ENCODE measurements around the gene PLAC1. TPM values are rescaled to one million over a fixed set of nuclear protein-coding genes. Genes with fewer than 3 reads are reported as not detected.

Gene PLAC1
- total RNA-seq, 1 experiment from 2014 or later = 2.6 TPM

DNA sequence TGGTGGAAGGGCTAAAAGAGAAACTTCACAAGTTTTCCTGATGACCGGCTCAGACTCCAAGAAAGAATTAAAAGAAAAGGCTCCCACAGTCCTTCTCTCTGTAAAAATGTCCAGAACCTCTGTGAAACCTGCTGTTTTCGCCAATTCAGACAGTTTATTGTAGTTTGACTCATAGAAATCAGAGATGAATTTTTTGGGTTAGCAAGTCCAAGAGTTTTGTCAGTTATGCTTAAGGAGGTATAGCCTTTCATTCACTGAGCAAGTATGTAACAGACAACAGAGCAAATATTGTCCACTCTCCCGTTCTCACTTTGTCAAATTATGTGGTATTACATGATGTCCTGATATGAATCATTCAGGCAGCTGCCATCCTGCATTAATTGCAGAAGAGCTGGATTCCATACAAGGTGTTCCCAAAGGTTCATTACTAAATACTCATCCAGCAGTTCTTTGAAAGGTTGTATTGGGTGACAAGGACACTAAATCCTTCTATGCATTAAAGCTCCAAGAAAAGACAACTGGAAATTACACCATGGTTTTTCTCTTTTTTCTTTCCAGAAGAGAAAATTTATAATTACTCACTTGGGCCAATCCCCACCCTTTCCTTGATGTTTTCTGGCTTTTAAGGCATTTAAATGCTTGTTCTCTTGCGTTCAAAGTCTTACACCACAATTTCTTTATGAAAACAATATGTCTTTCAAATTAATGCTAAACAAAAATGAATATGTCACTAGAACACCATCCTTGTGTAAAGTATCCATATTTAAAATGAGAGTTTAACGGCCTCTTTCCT lies 30.0 kb upstream of the PLAC1 start:
- ATAC-seq = peak; percentile 10; the same call in 1 of the 2 replicates
- Histone ChIP-seq H3F3A (ENCODE audit: low read length, unreplicated experiment) (peaks cover 10% of the 10 kb centered on the region), H3K4me2 (ENCODE audit: low read length) (peak overlapping the region; percentile 42), H3K9me3 (ENCODE audit: low read length) (no peaks in the 10 kb centered on the region), H4K20me1 (ENCODE audit: low read length) (no peaks in the 10 kb centered on the region), H3K4me3 (ENCODE audit: low read length) (no peak overlapping the region), H3K36me3 (ENCODE audit: low read depth, low read length) (no peaks in the 10 kb centered on the region), H3K79me2 (ENCODE audit: low read length) (no peaks in the 10 kb centered on the region), H3K4me1 (ENCODE audit: insufficient read depth, low read length) (peaks cover 49% of the 10 kb centered on the region), H2AFZ (ENCODE audit: low read length) (0 out of 2 replicates have a peak overlapping the region, but pooled peaks have one; percentile 4), H3K9me2 (replicated peaks; ENCODE audit: low read length) (no peaks in the 10 kb centered on the region), H3K27me3 (ENCODE audit: low read length) (no peaks in the 10 kb centered on the region), H3K9ac (ENCODE audit: low read length) (peak overlapping the region; percentile 12; the same call in 1 of the 2 replicates), H3K27ac (ENCODE audit: low read length) (peak overlapping the region; percentile 92)
- no TSS peak for BruUV-seq (replicated peaks)
- ChIA-PET CTCF (no interaction called here), POLR2A (ENCODE audit: unreplicated experiment) (interaction anchor here (1.0 kb wide), 1 partner anchor 88 kb away, joined by 11 read pairs; no protein-coding TSS in a partner anchor)
- DNase-seq = peak; percentile 34
- intact Hi-C loops (cut with micrococcal nuclease) = no loop called here
- no peak for TF ChIP-seq EZH2phosphoT487 (IDR thresholded peaks at IDR 0.05; ENCODE audit: borderline replicate concordance, low read length)
- no peak for TF ChIP-seq EZH2 (IDR thresholded peaks at IDR 0.05; ENCODE audit: low read length, unreplicated experiment)
- TF ChIP-seq, protein P1, sequence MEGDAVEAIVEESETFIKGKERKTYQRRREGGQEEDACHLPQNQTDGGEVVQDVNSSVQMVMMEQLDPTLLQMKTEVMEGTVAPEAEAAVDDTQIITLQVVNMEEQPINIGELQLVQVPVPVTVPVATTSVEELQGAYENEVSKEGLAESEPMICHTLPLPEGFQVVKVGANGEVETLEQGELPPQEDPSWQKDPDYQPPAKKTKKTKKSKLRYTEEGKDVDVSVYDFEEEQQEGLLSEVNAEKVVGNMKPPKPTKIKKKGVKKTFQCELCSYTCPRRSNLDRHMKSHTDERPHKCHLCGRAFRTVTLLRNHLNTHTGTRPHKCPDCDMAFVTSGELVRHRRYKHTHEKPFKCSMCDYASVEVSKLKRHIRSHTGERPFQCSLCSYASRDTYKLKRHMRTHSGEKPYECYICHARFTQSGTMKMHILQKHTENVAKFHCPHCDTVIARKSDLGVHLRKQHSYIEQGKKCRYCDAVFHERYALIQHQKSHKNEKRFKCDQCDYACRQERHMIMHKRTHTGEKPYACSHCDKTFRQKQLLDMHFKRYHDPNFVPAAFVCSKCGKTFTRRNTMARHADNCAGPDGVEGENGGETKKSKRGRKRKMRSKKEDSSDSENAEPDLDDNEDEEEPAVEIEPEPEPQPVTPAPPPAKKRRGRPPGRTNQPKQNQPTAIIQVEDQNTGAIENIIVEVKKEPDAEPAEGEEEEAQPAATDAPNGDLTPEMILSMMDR (conservative IDR thresholded peaks at IDR 0.05; ENCODE audit: low read depth, low read length) = no peak

DNA sequence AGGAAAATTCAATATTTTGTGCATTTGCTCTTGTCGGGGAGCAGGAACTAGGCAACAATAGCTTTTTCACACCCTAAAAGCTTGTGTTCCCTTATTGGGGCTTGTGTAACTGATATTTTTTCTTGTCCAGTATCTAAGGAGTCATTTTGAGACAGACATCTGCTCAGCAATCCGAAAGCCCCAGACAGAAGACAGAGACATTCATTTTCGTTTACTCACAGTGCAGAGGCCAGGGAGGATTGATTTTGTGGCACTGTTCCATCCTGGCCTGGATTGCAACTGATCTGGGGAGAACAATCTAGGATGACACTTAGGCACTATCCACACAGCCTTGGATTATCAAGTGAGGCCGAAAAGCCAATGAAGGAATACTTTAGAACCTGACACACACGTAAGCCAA lies 27.4 kb upstream of the PLAC1 start:
- peaks cover 10% of the 10 kb centered on the region for H3F3A ChIP-seq (ENCODE audit: low read length, unreplicated experiment)
- H3K36me3 ChIP-seq (ENCODE audit: low read depth, low read length) = no peaks in the 10 kb centered on the region
- H2AFZ ChIP-seq (ENCODE audit: low read length) = no peak overlapping the region
- H3K9me3 ChIP-seq (ENCODE audit: low read length) = no peaks in the 10 kb centered on the region
- TF ChIP-seq EZH2phosphoT487 (IDR thresholded peaks at IDR 0.05; ENCODE audit: borderline replicate concordance, low read length) (no peak), EZH2 (IDR thresholded peaks at IDR 0.05; ENCODE audit: low read length, unreplicated experiment) (no peak)
- TF ChIP-seq, protein P1 (conservative IDR thresholded peaks at IDR 0.05; ENCODE audit: low read depth, low read length) = no peak
- no peak overlapping the region for H3K4me2 ChIP-seq (ENCODE audit: low read length)
- no peaks in the 10 kb centered on the region for H4K20me1 ChIP-seq (ENCODE audit: low read length)
- ChIA-PET POLR2A (ENCODE audit: unreplicated experiment) (no interaction called here), CTCF (no interaction called here)
- no TSS peak for BruUV-seq (replicated peaks)
- intact Hi-C loops (cut with micrococcal nuclease) = no loop called here
- ATAC-seq (no peak), DNase-seq (no peak)
- H3K79me2 ChIP-seq (ENCODE audit: low read length) = no peaks in the 10 kb centered on the region
- no peak overlapping the region for H3K27ac ChIP-seq (ENCODE audit: low read length)
- no peaks in the 10 kb centered on the region for H3K9me2 ChIP-seq (replicated peaks; ENCODE audit: low read length)
- no peak overlapping the region for H3K9ac ChIP-seq (ENCODE audit: low read length)
- H3K4me3 ChIP-seq (ENCODE audit: low read length) = no peak overlapping the region
- no peaks in the 10 kb centered on the region for H3K27me3 ChIP-seq (ENCODE audit: low read length)
- peaks cover 28% of the 10 kb centered on the region for H3K4me1 ChIP-seq (ENCODE audit: insufficient read depth, low read length)

DNA sequence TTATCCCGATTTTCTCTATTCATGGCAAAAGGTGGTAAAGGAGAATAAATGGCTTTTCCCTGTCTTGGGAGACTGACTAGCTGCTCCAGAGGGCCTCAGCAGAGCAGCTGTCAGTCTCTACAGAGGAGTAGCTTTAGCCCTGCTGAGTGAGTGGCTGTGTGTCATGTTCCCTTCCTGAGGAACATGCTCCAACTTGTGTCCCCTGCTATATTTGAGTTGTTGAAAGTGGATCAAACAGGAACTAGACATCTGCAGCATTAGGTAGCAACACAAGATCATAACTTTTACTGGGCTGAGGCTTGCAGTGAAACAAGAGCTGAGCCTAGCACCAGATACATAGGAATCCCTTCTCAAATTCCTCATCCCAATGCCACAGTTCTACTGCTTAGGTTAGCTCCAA lies 26.7 kb upstream of the PLAC1 start:
- H3K9me2 ChIP-seq (replicated peaks; ENCODE audit: low read length) = no peaks in the 10 kb centered on the region
- peaks cover 21% of the 10 kb centered on the region for H3K4me1 ChIP-seq (ENCODE audit: insufficient read depth, low read length)
- ATAC-seq = no peak
- CTCF ChIA-PET = no interaction called here
- no peaks in the 10 kb centered on the region for H3K36me3 ChIP-seq (ENCODE audit: low read depth, low read length)
- no peak for DNase-seq
- BruUV-seq (replicated peaks) = no TSS peak
- POLR2A ChIA-PET (ENCODE audit: unreplicated experiment) = no interaction called here
- H4K20me1 ChIP-seq (ENCODE audit: low read length) = no peaks in the 10 kb centered on the region
- peaks cover 10% of the 10 kb centered on the region for H3F3A ChIP-seq (ENCODE audit: low read length, unreplicated experiment)
- TF ChIP-seq EZH2 (IDR thresholded peaks at IDR 0.05; ENCODE audit: low read length, unreplicated experiment) (no peak), EZH2phosphoT487 (IDR thresholded peaks at IDR 0.05; ENCODE audit: borderline replicate concordance, low read length) (no peak)
- TF ChIP-seq, protein P1 (conservative IDR thresholded peaks at IDR 0.05; ENCODE audit: low read depth, low read length) = no peak
- no peaks in the 10 kb centered on the region for H3K27me3 ChIP-seq (ENCODE audit: low read length)
- no peak overlapping the region for H3K27ac ChIP-seq (ENCODE audit: low read length)
- H3K9ac ChIP-seq (ENCODE audit: low read length) = no peak overlapping the region
- no peak overlapping the region for H2AFZ ChIP-seq (ENCODE audit: low read length)
- H3K4me2 ChIP-seq (ENCODE audit: low read length) = no peak overlapping the region
- H3K4me3 ChIP-seq (ENCODE audit: low read length) = no peak overlapping the region
- H3K79me2 ChIP-seq (ENCODE audit: low read length) = no peaks in the 10 kb centered on the region
- intact Hi-C loops (cut with micrococcal nuclease) = no loop called here
- no peaks in the 10 kb centered on the region for H3K9me3 ChIP-seq (ENCODE audit: low read length)
